ENCODE data around the gene PNPLA8. TPM values are rescaled to one million over a fixed set of nuclear protein-coding genes. Genes with fewer than 3 reads are reported as not detected.

The PNPLA8 gene
- polyA plus RNA-seq, 3 donors: 10.2 to 80.0 (median 55.5) TPM

DNA sequence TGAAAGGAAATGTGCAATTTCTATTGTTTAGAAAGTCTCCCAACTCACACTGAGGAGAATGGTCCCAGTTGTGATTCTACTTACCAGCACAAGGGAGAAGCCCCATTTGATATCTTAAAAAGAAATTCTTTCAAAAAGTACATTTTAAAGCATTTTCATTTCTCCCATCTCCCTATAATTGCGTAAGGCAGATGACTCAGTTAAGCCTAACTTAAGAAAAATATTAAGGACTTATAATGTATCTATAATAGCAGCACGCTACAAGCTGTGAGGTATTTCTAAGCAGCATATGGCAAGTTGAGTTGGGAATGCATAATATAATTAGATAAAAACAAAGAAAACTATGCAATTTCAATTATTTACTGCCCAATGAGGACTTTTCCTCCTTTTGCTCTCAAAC, 61.2 kb downstream of the PNPLA8 start:
- peak in 1 of 3 donors; percentile 40 for DNase-seq
- Mint-ChIP-seq H3K4me1 (no peaks in the 10 kb centered on the region), H3K36me3 (no peaks in the 10 kb centered on the region), H3K9me3 (no peaks in the 10 kb centered on the region), H3K27me3 (ENCODE audit: low read depth in 3 of 3) (peaks cover 15 to 27% (median 17%) of the 10 kb centered on the region in 3 donors), H3K4me3 (no peak overlapping the region), H3K27ac (no peak overlapping the region)
- WGBS (ENCODE audit: insufficient coverage): no CpG with 5 or more reads among the region's 2 CpGs
- Histone ChIP-seq H2AFZ (ENCODE audit: insufficient read depth, low read depth, low read length, poor library complexity, severe bottlenecking) (no peak overlapping the region), H3K4me1 (ENCODE audit: control insufficient read depth in 1 of 2, insufficient read depth in 2 of 2, low read length in 2 of 2) (no peaks in the 10 kb centered on the region), H3K27ac (ENCODE audit: low read depth in 1 of 2, low read length in 2 of 2) (no peak overlapping the region), H3K9ac (ENCODE audit: insufficient read depth, low read length, poor library complexity, severe bottlenecking) (no peak overlapping the region), H3K9me3 (replicated peaks in 1 of 2; ENCODE audit: control insufficient read depth in 1 of 2, insufficient read depth in 1 of 2, low read length in 2 of 2) (no peaks in the 10 kb centered on the region), H3K4me2 (replicated peaks; ENCODE audit: extremely low read depth, low read length, poor library complexity, severe bottlenecking) (no peak overlapping the region), H4K20me1 (ENCODE audit: insufficient read depth, low read length) (no peaks in the 10 kb centered on the region), H3K4me3 (replicated peaks in 1 of 3; ENCODE audit: low read depth in 2 of 3, low read length in 3 of 3) (no peak overlapping the region), H3K36me3 (replicated peaks in 1 of 2; ENCODE audit: control insufficient read depth in 1 of 2, insufficient read depth in 2 of 2, low read length in 2 of 2) (no peaks in the 10 kb centered on the region), H3K27me3 (ENCODE audit: control insufficient read depth in 2 of 2, insufficient read depth in 2 of 2, low read length in 2 of 2) (peaks cover 9 to 19% of the 10 kb centered on the region in 2 donors), H3K79me2 (ENCODE audit: insufficient read depth, low read length) (no peaks in the 10 kb centered on the region)
- TF ChIP-seq CTCF (IDR thresholded peaks at IDR 0.05): no peak
- intact Hi-C loops (cut with micrococcal nuclease): no loop called here

DNA sequence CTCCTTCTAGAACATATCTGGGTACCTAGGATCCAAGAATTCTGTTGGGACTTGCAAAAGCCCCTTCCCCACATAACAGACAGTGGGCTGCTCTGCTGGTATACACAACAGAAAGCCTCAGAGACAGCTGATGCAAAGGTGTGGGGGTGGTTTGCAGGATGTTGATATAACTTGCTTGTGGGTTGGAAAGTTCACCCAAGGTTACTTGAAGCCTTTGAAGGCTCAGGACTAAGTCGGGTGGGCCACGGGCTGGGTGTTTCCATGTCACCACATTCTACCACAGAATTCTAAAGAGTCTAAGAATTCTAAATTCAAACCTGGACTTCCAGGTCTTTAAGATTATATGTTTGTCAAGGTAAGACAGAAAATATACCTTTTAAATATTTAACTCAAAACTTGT, 62.3 kb downstream of the PNPLA8 start:
- Histone ChIP-seq H4K20me1 (ENCODE audit: insufficient read depth, low read length) (no peaks in the 10 kb centered on the region), H3K36me3 (replicated peaks in 1 of 2; ENCODE audit: control insufficient read depth in 1 of 2, insufficient read depth in 2 of 2, low read length in 2 of 2) (no peaks in the 10 kb centered on the region), H3K4me2 (replicated peaks; ENCODE audit: extremely low read depth, low read length, poor library complexity, severe bottlenecking) (no peak overlapping the region), H3K79me2 (ENCODE audit: insufficient read depth, low read length) (no peaks in the 10 kb centered on the region), H3K27ac (ENCODE audit: low read depth in 1 of 2, low read length in 2 of 2) (no peak overlapping the region), H2AFZ (ENCODE audit: insufficient read depth, low read depth, low read length, poor library complexity, severe bottlenecking) (no peak overlapping the region), H3K27me3 (ENCODE audit: control insufficient read depth in 2 of 2, insufficient read depth in 2 of 2, low read length in 2 of 2) (peaks cover 16 to 27% of the 10 kb centered on the region in 2 donors), H3K9ac (ENCODE audit: insufficient read depth, low read length, poor library complexity, severe bottlenecking) (no peak overlapping the region), H3K4me3 (replicated peaks in 1 of 3; ENCODE audit: low read depth in 2 of 3, low read length in 3 of 3) (no peak overlapping the region), H3K4me1 (ENCODE audit: control insufficient read depth in 1 of 2, insufficient read depth in 2 of 2, low read length in 2 of 2) (no peaks in the 10 kb centered on the region), H3K9me3 (replicated peaks in 1 of 2; ENCODE audit: control insufficient read depth in 1 of 2, insufficient read depth in 1 of 2, low read length in 2 of 2) (no peaks in the 10 kb centered on the region)
- no peak for TF ChIP-seq CTCF (IDR thresholded peaks at IDR 0.05)
- Mint-ChIP-seq H3K4me3 (no peak overlapping the region), H3K27me3 (ENCODE audit: low read depth in 3 of 3) (peaks cover 22 to 31% (median 24%) of the 10 kb centered on the region in 3 donors), H3K27ac (no peak overlapping the region), H3K9me3 (no peaks in the 10 kb centered on the region), H3K4me1 (no peaks in the 10 kb centered on the region), H3K36me3 (no peaks in the 10 kb centered on the region)
- WGBS (ENCODE audit: insufficient coverage): no CpG with 5 or more reads among the region's 2 CpGs
- intact Hi-C loops (cut with micrococcal nuclease): no loop called here
- no peak for DNase-seq
